ENCODE results near the gene RPP14.

The RPP14 gene

DNA sequence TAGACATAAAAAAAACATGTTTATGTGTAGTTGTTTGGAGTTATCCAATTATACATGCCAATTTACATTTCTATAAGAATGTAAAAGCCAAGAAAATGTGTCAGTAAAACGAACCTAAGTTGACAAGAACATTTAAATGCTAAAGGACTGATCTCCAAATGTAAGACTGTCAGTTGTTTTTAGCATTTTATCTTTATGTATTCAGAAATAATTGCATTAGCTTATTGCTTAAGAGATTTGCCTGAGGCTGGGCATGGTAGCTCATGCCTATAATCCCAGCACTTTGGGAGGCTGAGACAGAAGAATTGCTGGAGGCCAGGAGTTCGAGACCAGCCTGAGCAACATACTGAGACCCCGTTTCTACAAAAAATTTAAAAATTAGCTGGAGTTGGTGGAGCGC is 53.6 kb downstream of the RPP14 start:
- DNase-seq = no peak

DNA sequence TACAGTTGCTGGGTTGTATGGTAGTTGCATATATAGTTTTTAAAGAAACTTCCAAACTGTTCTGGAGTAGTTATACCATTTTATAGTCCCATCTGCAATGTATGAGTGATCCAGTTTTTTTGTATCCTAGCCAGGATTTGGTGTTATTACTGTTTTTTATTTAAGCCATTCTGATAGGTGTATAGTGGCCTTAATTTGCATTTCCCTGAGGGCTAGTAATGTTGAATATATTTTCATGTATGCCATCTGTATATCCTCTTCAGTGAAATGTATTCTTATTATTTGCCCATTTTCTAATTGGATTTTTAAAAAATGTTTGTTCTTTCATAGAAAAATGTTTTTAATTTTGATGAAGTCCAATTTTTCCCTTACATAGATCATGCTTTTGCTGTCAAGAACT is 55.8 kb downstream of the RPP14 start:
- no peak for DNase-seq

DNA sequence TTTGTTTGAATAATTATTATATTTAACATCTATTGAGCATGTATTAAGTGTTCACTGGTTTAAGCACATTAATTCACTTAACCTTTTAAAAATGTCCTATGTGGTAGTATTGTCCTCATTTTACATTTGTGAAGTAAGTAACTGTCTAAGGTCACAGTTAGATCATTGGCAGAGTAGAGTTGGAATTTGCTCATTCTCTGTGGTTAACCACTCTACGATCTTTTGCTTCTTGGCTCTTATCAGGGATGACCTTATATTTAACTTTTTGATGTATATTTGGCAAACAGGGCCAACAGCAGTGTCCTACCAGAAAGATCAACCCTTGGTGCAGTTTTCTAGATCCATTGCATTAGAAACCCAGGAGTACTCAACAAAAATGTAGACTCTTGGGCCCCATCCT is 60.7 kb downstream of the RPP14 start:
- DNase-seq = no peak

DNA sequence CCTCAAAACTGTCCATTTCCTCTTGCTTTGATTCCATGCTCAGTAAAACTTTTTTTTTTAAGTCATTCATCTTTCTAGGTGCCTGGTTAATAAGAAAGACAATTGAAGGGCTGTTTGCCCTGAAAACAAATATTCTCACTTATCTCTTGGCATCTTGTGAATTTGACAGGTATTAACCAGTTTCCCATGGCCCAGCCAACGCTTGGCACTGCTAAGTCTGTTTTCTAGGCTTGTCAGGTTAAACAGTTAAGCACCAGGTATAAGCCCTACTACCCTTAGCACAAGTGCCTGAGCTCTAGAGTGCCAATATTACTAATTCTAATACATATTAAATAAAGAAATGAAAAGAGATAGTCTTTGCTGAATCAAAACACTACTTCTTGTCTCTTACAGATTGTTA is 63.0 kb downstream of the RPP14 start:
- no peak for DNase-seq

All from NCI-H2171 (cell line).